Tibial nerve (tissue), 4 donors: Measurements from ENCODE around the gene GRIN1. TPM values are rescaled to one million over a fixed set of nuclear protein-coding genes. Genes with fewer than 3 reads are reported as not detected.

Source experiments
- DNase-seq, 2 donors: peaks; one replicate each; pipeline ENCODE4 v3.0.0-alpha.2; 2019; ENCODE audit warnings: low spot score in 2 of 2
- H3K27ac ChIP-seq, 4 donors: fragments of 200-600 bp; sonication (generic) in 3 of 4; one replicate each; pipeline ENCODE4 v1.5.1; 2017 to 2019; ENCODE audit warnings: mild to moderate bottlenecking in 1 of 4
- H3K27me3 ChIP-seq, 2 donors: fragments of 200-600 bp; sonication (generic) in 1 of 2; one replicate each; pipeline versions ENCODE4 v1.5.1 to v1.6.0; 2017 to 2019
- H3K36me3 ChIP-seq, 3 donors: fragments of 200-600 bp; sonication (generic); one replicate each; pipeline ENCODE4 v1.5.1; 2018 to 2019
- H3K4me1 ChIP-seq, 4 donors: fragments of 200-600 bp; sonication (generic) in 3 of 4; one replicate each; pipeline ENCODE4 v1.5.1; 2017 to 2019
- H3K4me3 ChIP-seq, 4 donors: fragments of 200-600 bp; sonication (generic) in 3 of 4; one replicate each; pipeline ENCODE4 v1.5.1; 2017 to 2019; ENCODE audit warnings: mild to moderate bottlenecking in 1 of 4, moderate library complexity in 1 of 4
- H3K9me3 ChIP-seq, 4 donors: fragments of 200-600 bp; sonication (generic) in 3 of 4; one replicate each; pipeline ENCODE4 v1.5.1; 2017 to 2019
- CTCF ChIP-seq, 5 experiments: fragments of 200-600 bp in 3 of 5; fragments of 450-650 bp in 2 of 5; sonication (generic) in 3 of 5; IDR thresholded peaks; one replicate each; pipeline ENCODE4 v1.5.1; 2016 to 2019; ENCODE audit warnings: antibody characterized with exemption in 5 of 5, mild to moderate bottlenecking in 3 of 5, moderate library complexity in 2 of 5
- EP300 ChIP-seq, 2 donors: sonication (generic); formaldehyde crosslinking; IDR thresholded peaks; one replicate each; pipeline ENCODE4 v1.6.1; 2017; ENCODE audit warnings: antibody characterized with exemption in 2 of 2, mild to moderate bottlenecking in 1 of 2
- POLR2A ChIP-seq, 2 donors: fragments of 450-650 bp; IDR thresholded peaks; one replicate each; pipeline ENCODE4 v1.6.1; 2017; ENCODE audit warnings: antibody characterized with exemption in 2 of 2, mild to moderate bottlenecking in 2 of 2, moderate library complexity in 2 of 2
- WGBS, 2 donors: methylation state at CpG; one replicate each; pipeline ENCODE4 v1.1.5; 2018; 5-methylcytosine and 5-hydroxymethylcytosine counted together
- total RNA-seq, 4 donors: library from RNA; depleted of rRNA; stranded (reverse); fragments of >200 nt; gene quantifications; one replicate each; pipeline ENCODE4 v1.1.0, GENCODE V29; 2016

The GRIN1 gene
- total RNA-seq, 4 donors from 2014 or later: 0.21 TPM; not detected in 3

DNA sequence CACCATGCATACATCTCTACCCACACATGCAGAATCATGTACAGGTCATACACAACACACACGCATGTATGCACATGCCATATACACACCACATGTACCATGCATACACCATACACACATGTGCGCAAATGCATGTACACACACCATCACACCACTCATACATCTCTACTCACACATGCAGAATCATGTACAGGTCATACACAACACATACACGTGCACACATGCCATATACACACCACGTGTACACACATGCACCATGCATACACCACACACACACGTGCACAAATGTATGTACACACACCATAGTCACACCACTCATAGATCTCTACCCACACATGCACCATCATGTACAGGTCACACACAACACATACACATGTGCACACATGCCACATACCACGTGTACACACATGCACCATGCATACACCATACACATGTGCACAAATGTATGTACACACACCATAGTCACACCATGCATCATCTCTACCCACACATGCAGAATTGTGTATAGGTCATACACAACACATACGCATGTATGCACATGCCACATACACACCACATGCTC lies 14.0 kb downstream of the GRIN1 start:
- 89 to 92% methylated on average over 7 of the region's 7 CpGs for WGBS, 2 donors
- TF ChIP-seq CTCF (IDR thresholded peaks at IDR 0.05): no peak
- no peak for TF ChIP-seq POLR2A (IDR thresholded peaks at IDR 0.05)
- TF ChIP-seq EP300 (IDR thresholded peaks at IDR 0.05): no peak
- no peak for DNase-seq
- H3K9me3 ChIP-seq: no peaks in the 10 kb centered on the region
- peaks cover 0 to 47% of the 10 kb centered on the region in 2 donors for H3K27me3 ChIP-seq
- H3K27ac ChIP-seq: no peak overlapping the region
- peaks cover 0 to 13% (median 4%) of the 10 kb centered on the region in 4 donors for H3K4me1 ChIP-seq
- H3K4me3 ChIP-seq: no peak overlapping the region
- no peaks in the 10 kb centered on the region for H3K36me3 ChIP-seq

- Histone ChIP-seq H3K9me3 (no peaks in the 10 kb centered on the region), H3K27ac (no peak overlapping the region), H3K4me1 (peaks cover 0 to 21% (median 4%) of the 10 kb centered on the region in 4 donors), H3K4me3 (peak overlapping the region in 1 of 4 donors; percentile 20), H3K36me3 (no peaks in the 10 kb centered on the region), H3K27me3 (peaks cover 0 to 74% of the 10 kb centered on the region in 2 donors)
- no peak for DNase-seq
- WGBS, 2 donors: 0 to 3% methylated on average over 9 to 15 of the region's 65 CpGs
- TF ChIP-seq EP300 (IDR thresholded peaks at IDR 0.05) (no peak), CTCF (IDR thresholded peaks at IDR 0.05) (no peak), POLR2A (IDR thresholded peaks at IDR 0.05) (no peak)
Measured at GRCh38 chr9:137156567-137157375, 17.8 kb downstream of the GRIN1 start.

DNA sequence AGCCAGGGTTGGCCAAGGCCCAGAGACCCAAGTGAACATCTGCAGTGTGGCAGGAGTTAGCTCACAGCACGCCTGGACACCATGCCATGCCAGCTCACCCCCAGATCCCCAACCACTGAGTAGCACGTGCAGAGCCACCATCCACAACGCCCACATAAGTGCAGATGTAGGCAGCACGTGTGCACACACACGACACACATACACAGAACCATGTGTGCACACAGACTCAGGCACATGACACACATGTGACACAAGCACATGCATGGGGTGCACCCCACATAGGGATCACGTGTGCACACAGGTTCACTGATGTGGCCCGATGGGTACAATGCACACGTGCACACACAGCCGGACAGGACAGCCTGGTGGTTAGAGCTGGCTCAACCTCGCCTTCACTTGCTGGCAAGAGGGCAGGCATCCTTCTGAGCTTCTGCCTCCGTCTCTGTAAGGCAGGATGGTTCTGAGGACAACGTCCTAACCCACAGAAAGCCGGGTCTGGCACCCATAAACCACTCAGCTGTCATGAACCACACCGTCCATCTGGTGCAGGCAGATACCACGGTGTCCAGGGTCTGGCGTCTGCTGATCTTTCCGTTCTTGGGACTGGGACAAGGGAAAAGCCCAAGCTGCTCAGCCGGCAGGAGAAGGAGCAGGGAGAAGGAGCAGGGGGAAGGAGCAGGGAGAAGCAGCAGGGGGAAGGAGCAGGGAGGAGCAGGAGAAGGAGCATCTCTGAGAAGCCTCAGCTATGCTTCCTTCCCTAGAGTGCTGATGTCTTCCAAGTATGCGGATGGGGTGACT lies 18.9 kb downstream of the GRIN1 start:
- H3K4me3 ChIP-seq: no peak overlapping the region

DNA sequence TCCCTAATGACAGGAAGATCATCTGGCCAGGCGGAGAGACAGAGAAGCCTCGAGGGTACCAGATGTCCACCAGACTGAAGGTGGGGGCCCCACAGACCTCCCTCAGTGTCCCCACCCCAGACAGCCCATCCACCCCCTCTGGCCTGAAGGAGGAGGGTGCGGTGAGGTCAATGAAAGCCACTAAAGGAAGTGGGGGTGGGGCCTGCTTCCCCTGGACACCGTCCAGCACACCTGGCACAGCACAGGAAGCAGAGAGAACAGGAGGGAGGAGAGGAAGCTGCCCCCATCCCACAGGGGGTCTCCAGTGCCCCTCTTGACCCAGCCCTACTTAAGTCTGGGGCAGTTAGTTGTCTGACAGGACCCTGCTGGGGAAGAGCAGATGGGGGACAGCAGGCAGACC lies 19.7 kb downstream of the GRIN1 start:
- Histone ChIP-seq H3K4me1 (peaks cover 0 to 40% (median 14%) of the 10 kb centered on the region in 4 donors), H3K36me3 (no peaks in the 10 kb centered on the region), H3K4me3 (no peak overlapping the region), H3K9me3 (no peaks in the 10 kb centered on the region), H3K27ac (no peak overlapping the region), H3K27me3 (peaks cover 2 to 92% of the 10 kb centered on the region in 2 donors)
- WGBS, 2 donors: 23 to 36% methylated on average over 3 of the region's 4 CpGs
- TF ChIP-seq POLR2A (IDR thresholded peaks at IDR 0.05) (no peak), EP300 (IDR thresholded peaks at IDR 0.05) (no peak), CTCF (IDR thresholded peaks at IDR 0.05) (no peak)
- DNase-seq: no peak

More for the DNA sequence above, 18.9 kb downstream of the GRIN1 start:
- Histone ChIP-seq H3K9me3 (no peaks in the 10 kb centered on the region), H3K4me1 (peaks cover 0 to 32% (median 9%) of the 10 kb centered on the region in 4 donors), H3K27ac (no peak overlapping the region), H3K27me3 (peaks cover 2 to 84% of the 10 kb centered on the region in 2 donors), H3K36me3 (no peaks in the 10 kb centered on the region)
- DNase-seq: no peak
- WGBS, 2 donors: 55 to 60% methylated on average over 8 to 19 of the region's 19 CpGs
- TF ChIP-seq POLR2A (IDR thresholded peaks at IDR 0.05) (no peak), EP300 (IDR thresholded peaks at IDR 0.05) (no peak), CTCF (IDR thresholded peaks at IDR 0.05) (no peak)
